Transverse colon (tissue), 4 donors: ENCODE measurements around the gene LRRC4B. TPM values are rescaled to one million over a fixed set of nuclear protein-coding genes. Genes with fewer than 3 reads are reported as not detected.

ENCODE experiments used
- DNase-seq: peaks from one replicate; pipeline ENCODE4 v3.0.0-alpha.2; 2019
- H3K27ac ChIP-seq, 4 donors: fragments of 200-600 bp; sonication (generic); 2 replicates each; pipeline ENCODE4 v1.5.1; 2016 to 2018; ENCODE audit warnings: inconsistent platforms in 4 of 4
- H3K27me3 ChIP-seq: fragments of 200-600 bp; sonication (generic); 2 replicates; pipeline ENCODE4 v1.5.1; 2017; ENCODE audit warnings: inconsistent platforms
- H3K36me3 ChIP-seq, 4 donors: fragments of 200-600 bp; sonication (generic); 2 replicates each; pipeline ENCODE4 v1.5.1; 2017 to 2019; ENCODE audit warnings: inconsistent platforms in 4 of 4
- H3K4me1 ChIP-seq, 4 donors: fragments of 200-600 bp; sonication (generic); 2 replicates each; pipeline ENCODE4 v1.5.1; 2017 to 2020; ENCODE audit warnings: inconsistent platforms in 4 of 4
- H3K4me3 ChIP-seq, 4 donors: fragments of 200-600 bp; sonication (generic); 1 replicate in 1 of 4; 2 replicates in 3 of 4; pipeline versions ENCODE4 v1.5.1 to v1.6.1; 2017 to 2019; ENCODE audit warnings: inconsistent platforms in 4 of 4
- H3K9me3 ChIP-seq, 2 donors: fragments of 200-600 bp; sonication (generic); 2 replicates each; pipeline ENCODE4 v1.5.1; 2017 to 2019; ENCODE audit warnings: inconsistent platforms in 2 of 2
- CTCF ChIP-seq, 5 experiments: fragments of 200-600 bp in 3 of 5; fragments of 450-650 bp in 2 of 5; sonication (generic) in 3 of 5; IDR thresholded peaks; 1 replicate in 2 of 5; 2 replicates in 3 of 5; pipeline ENCODE4 v1.5.1; 2016 to 2017; ENCODE audit warnings: antibody characterized with exemption in 5 of 5, inconsistent platforms in 3 of 5, mild to moderate bottlenecking in 2 of 5, moderate library complexity in 1 of 5
- EP300 ChIP-seq: sonication (generic); formaldehyde crosslinking; IDR thresholded peaks from one replicate; pipeline ENCODE4 v1.6.1; 2017; ENCODE audit warnings: antibody characterized with exemption, low read depth
- POLR2A ChIP-seq: fragments of 450-650 bp; IDR thresholded peaks from one replicate; pipeline ENCODE4 v1.6.1; 2016; ENCODE audit warnings: antibody characterized with exemption, mild to moderate bottlenecking, moderate library complexity
- POLR2AphosphoS5 ChIP-seq, 3 donors: sonication (generic); formaldehyde crosslinking; IDR thresholded peaks; one replicate each; pipeline ENCODE4 v1.6.1; 2016; ENCODE audit warnings: antibody characterized with exemption in 3 of 3
- WGBS, 2 donors: methylation state at CpG; one replicate each; pipeline ENCODE4 v1.1.5; 2018; ENCODE audit warnings: low coverage in 1 of 2; 5-methylcytosine and 5-hydroxymethylcytosine counted together
- in situ Hi-C, 4 donors: fragments of 200-750 bp; cut with MboI; loops; one replicate each; pipeline versions ENCODE4 v1.15.0 to v1.15.1; 2017; ENCODE audit warnings: low sequenced_read_pairs in 3 of 4, low pct_ligation_motif_present in 1 of 4, low pct_unique_long_range_greater_than_20kb in 1 of 4
- intact Hi-C: fragments of 100-400 bp; cut with DNase I; formaldehyde crosslinking; loops from one replicate; pipeline ENCODE4 v1.15.1; 2023; ENCODE audit warnings: low total_unique reads
- total RNA-seq, 4 donors: library from RNA; depleted of rRNA; stranded (reverse); fragments of >200 nt; gene quantifications; one replicate each; pipeline ENCODE4 v1.1.0, GENCODE V29; 2016

LRRC4B gene
- total RNA-seq, 4 donors from 2014 or later: 0.37 to 1.4 (median 0.91) TPM

- peaks cover 26% of the 10 kb centered on the region for H3K27me3 ChIP-seq
- in situ Hi-C loops (loop anchor here in 3 of 4 donors (10.0 to 25.0 kb wide), 2 partner anchors 238 to 241 kb away; partner anchors contain the start of gene ACP4 (in 2 of the 3)), intact Hi-C loops (no loop called here)
- no peak overlapping the region for H3K4me3 ChIP-seq
- no peaks in the 10 kb centered on the region for H3K9me3 ChIP-seq
- H3K4me1 ChIP-seq: peaks cover 0 to under 1% (median 0%) of the 10 kb centered on the region in 4 donors
- no peak for TF ChIP-seq POLR2A
- H3K36me3 ChIP-seq: no peaks in the 10 kb centered on the region
- 58% methylated on average over 26 of the region's 29 CpGs; no CpG with 5 or more reads in 1 of the 2 donors for WGBS, 2 donors
- no peak for DNase-seq
- H3K27ac ChIP-seq: no peak overlapping the region
Measured at GRCh38 chr19:50546527-50547221, 21.6 kb downstream of the LRRC4B start.

DNA sequence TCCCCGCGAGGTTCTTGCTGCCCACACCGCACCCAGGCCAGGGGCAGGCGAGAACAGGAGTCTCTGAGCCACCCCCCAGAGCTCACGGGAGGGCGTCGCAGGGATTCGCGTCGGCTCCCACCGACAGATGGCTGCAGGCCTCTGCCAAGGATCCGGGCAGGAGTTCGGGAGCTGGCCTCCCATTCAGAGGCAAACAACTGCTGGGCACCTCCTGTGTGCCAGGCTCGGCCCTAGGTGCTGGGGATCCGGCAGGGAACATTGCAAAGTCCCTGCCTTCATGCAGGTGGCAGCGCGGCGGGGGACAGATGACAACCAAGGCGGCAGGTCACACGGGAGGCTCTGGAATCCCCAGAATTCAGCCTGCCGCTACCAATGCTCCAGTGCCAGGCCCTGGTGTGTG lies 25.3 kb downstream of the LRRC4B start:
- no peak for DNase-seq
- Histone ChIP-seq H3K9me3 (no peaks in the 10 kb centered on the region), H3K4me1 (no peaks in the 10 kb centered on the region), H3K27me3 (no peaks in the 10 kb centered on the region), H3K4me3 (no peak overlapping the region), H3K36me3 (no peaks in the 10 kb centered on the region), H3K27ac (no peak overlapping the region)
- WGBS, 2 donors: 86% methylated on average over 20 of the region's 21 CpGs; no CpG with 5 or more reads in 1 of the 2 donors
- intact Hi-C loops: no loop called here
- in situ Hi-C loops: loop anchor here in 3 of 4 donors (10.0 to 25.0 kb wide), 2 partner anchors 242 to 244 kb away; partner anchors contain the start of gene ACP4 (in 2 of the 3)
- TF ChIP-seq POLR2A (no peak), EP300 (no peak), CTCF (IDR thresholded peaks at IDR 0.05) (no peak), POLR2AphosphoS5 (IDR thresholded peaks at IDR 0.05) (no peak)

- peaks cover 0 to 2% of the 10 kb centered on the region in 2 donors for H3K9me3 ChIP-seq
- intact Hi-C loops (no loop called here), in situ Hi-C loops (loop anchor here in 2 of 4 donors (25.0 kb wide), 1 partner anchor 250 kb away; the partner anchor contains the start of gene ACP4 (in 2 of the 2))
- WGBS, 2 donors: 17 to 22% methylated on average over 5 to 15 of the region's 15 CpGs
- H3K36me3 ChIP-seq: no peaks in the 10 kb centered on the region
- no peak overlapping the region for H3K27ac ChIP-seq
- peak; percentile 76 for DNase-seq
- peak; percentile 49 to 68 (median 57) for TF ChIP-seq CTCF (IDR thresholded peaks at IDR 0.05)
- TF ChIP-seq EP300: no peak
- no peak for TF ChIP-seq POLR2AphosphoS5 (IDR thresholded peaks at IDR 0.05)
- TF ChIP-seq POLR2A: no peak
- H3K4me3 ChIP-seq: no peak overlapping the region
- no peaks in the 10 kb centered on the region for H3K4me1 ChIP-seq
- no peaks in the 10 kb centered on the region for H3K27me3 ChIP-seq
Measured at GRCh38 chr19:50537769-50538230, 30.4 kb downstream of the LRRC4B start.

DNA sequence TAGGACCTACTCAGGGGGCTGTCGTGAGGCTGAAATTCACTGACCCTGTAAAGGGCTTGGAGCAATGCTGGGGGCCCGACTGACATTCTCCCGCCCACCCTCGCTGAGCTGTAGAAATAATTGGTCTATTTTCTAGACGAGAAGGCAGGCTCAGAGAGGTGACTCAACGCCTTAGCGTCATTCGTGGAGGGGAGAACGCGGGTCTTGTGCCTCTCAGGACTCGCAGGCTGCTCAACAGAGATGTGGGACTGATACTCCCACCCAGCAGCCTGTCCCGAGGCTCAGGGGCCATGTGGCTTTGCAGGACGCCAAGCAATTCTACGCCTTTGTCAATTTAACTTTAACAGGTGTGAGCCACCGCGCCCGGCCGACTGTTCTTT lies 30.9 kb downstream of the LRRC4B start:
- no peaks in the 10 kb centered on the region for H3K27me3 ChIP-seq
- intact Hi-C loops (no loop called here), in situ Hi-C loops (loop anchor here in 2 of 4 donors (25.0 kb wide), 1 partner anchor 250 kb away; the partner anchor contains the start of gene ACP4 (in 2 of the 2))
- no peaks in the 10 kb centered on the region for H3K36me3 ChIP-seq
- no peak overlapping the region for H3K27ac ChIP-seq
- no peak for DNase-seq
- no peak for TF ChIP-seq EP300
- TF ChIP-seq CTCF (IDR thresholded peaks at IDR 0.05): no peak
- no peak for TF ChIP-seq POLR2A
- TF ChIP-seq POLR2AphosphoS5 (IDR thresholded peaks at IDR 0.05): no peak
- H3K4me3 ChIP-seq: no peak overlapping the region
- H3K9me3 ChIP-seq: peaks cover 0 to 7% of the 10 kb centered on the region in 2 donors
- WGBS, 2 donors: 71% methylated on average over 6 to 17 of the region's 18 CpGs
- no peaks in the 10 kb centered on the region for H3K4me1 ChIP-seq
